Measurements from ENCODE around the gene SP5. TPM values are rescaled to one million over a fixed set of nuclear protein-coding genes. Genes with fewer than 3 reads are reported as not detected.

SP5 gene
- total and polyA plus RNA-seq, 9 of the 15 experiments (the other 6 are each of a cell fraction or from before 2014, with no cell fraction given) = 0.03 to 1.7 (median 0.16) TPM; not detected in 1

GRCh38 chr2:170740660-170741059, 25.5 kb downstream of the SP5 start (continued):
- no peak for TF ChIP-seq ZBTB7A (IDR thresholded peaks at IDR 0.05; ENCODE audit: borderline replicate concordance, control insufficient read depth, low read depth, low read length)
- no peak for TF ChIP-seq MLX (CRISPR knock-in tag; conservative IDR thresholded peaks at IDR 0.05)
- TF ChIP-seq SNAPC5 (CRISPR knock-in tag; IDR thresholded peaks at IDR 0.05) = no peak
- TF ChIP-seq YY1 (IDR thresholded peaks at IDR 0.05; ENCODE audit: borderline replicate concordance in 1 of 3, control insufficient read depth in 1 of 3, extremely low read depth in 1 of 3, insufficient read depth in 3 of 3, insufficient read length in 1 of 3, insufficient replicate concordance in 2 of 3, low read depth in 1 of 3, low read length in 2 of 3) = peak in 1 of 3 experiments; percentile 43
- no peak for TF ChIP-seq TARDBP (IDR thresholded peaks at IDR 0.05)
- no peak for TF ChIP-seq ZNF280B (CRISPR knock-in tag; IDR thresholded peaks at IDR 0.05)
- no peak for TF ChIP-seq MBD1 (CRISPR knock-in tag; IDR thresholded peaks at IDR 0.05)
- no peak for TF ChIP-seq CHD1 (IDR thresholded peaks at IDR 0.05; ENCODE audit: low read length)
- no peak for TF ChIP-seq ELF1 (tag; IDR thresholded peaks at IDR 0.05)
- TF ChIP-seq ZBTB12 (CRISPR knock-in tag; IDR thresholded peaks at IDR 0.05) = no peak
- no peak for TF ChIP-seq ELK1 (CRISPR knock-in tag; IDR thresholded peaks at IDR 0.05)
- no peak for TF ChIP-seq ZNF232 (CRISPR knock-in tag; IDR thresholded peaks at IDR 0.05)
- TF ChIP-seq E4F1 (CRISPR knock-in tag; IDR thresholded peaks at IDR 0.05; ENCODE audit: borderline replicate concordance) = no peak
- peak; percentile 67 for TF ChIP-seq POLR2AphosphoS5 (IDR thresholded peaks at IDR 0.05; ENCODE audit: control insufficient read depth, insufficient read depth, low read depth, low read length)
